DOHH2 (cell line): ENCODE measurements around the gene NOD1.

Experiments used
- H3F3A ChIP-seq: fragments of 200-600 bp; sonication (generic), shearing (Covaris generic); 2 replicates; pipeline ENCODE4 v1.6.0; 2016; ENCODE audit warnings: antibody characterized with exemption, mild to moderate bottlenecking; ENCODE audit not compliant: control insufficient read depth, insufficient read depth
- H3K27ac ChIP-seq: fragments of 200-600 bp; sonication (generic); 2 replicates; pipeline ENCODE4 v1.5.1; 2014; ENCODE audit warnings: low read depth, mild to moderate bottlenecking, low read length, moderate library complexity
- H3K27me3 ChIP-seq: fragments of 200-600 bp; sonication (generic); 2 replicates; pipeline ENCODE4 v1.6.1; 2014; ENCODE audit warnings: mild to moderate bottlenecking, low read length, mixed read lengths; ENCODE audit not compliant: control insufficient read depth
- H3K36me3 ChIP-seq: fragments of 200-600 bp; sonication (generic); 2 replicates; pipeline ENCODE4 v1.6.1; 2014; ENCODE audit warnings: mild to moderate bottlenecking, low read length, moderate library complexity, mixed read lengths; ENCODE audit not compliant: control insufficient read depth
- H3K4me1 ChIP-seq: fragments of 200-600 bp; sonication (generic); 2 replicates; pipeline ENCODE4 v1.6.1; 2014; ENCODE audit warnings: mild to moderate bottlenecking, low read length, mixed read lengths; ENCODE audit not compliant: control insufficient read depth
- H3K4me2 ChIP-seq: fragments of 200-600 bp; sonication (generic); 2 replicates; pipeline ENCODE4 v1.6.0; 2014; ENCODE audit warnings: mild to moderate bottlenecking, low read length, moderate library complexity
- H3K4me3 ChIP-seq: fragments of 200-600 bp; sonication (generic); 2 replicates; pipeline ENCODE4 v1.5.1; 2014; ENCODE audit warnings: mild to moderate bottlenecking, low read length, mixed read lengths
- H3K79me2 ChIP-seq: fragments of 200-600 bp; sonication (generic); 2 replicates; pipeline ENCODE4 v1.6.1; 2014; ENCODE audit warnings: mild to moderate bottlenecking, low read length, mixed read lengths; ENCODE audit not compliant: control insufficient read depth
- H3K9me2 ChIP-seq: fragments of 200-600 bp; sonication (generic); replicated peaks from 2 replicates; pipeline ENCODE4 v1.6.1; 2014; ENCODE audit warnings: mild to moderate bottlenecking, low read length, mixed read lengths; ENCODE audit not compliant: control insufficient read depth
- H3K9me3 ChIP-seq: fragments of 200-600 bp; sonication (generic); 2 replicates; pipeline ENCODE4 v1.6.1; 2014; ENCODE audit warnings: antibody characterized with exemption, low read length, mixed read lengths; ENCODE audit not compliant: control insufficient read depth, insufficient read depth
- H4K20me1 ChIP-seq: fragments of 200-600 bp; sonication (generic); 2 replicates; pipeline ENCODE4 v1.6.0; 2014; ENCODE audit warnings: low read depth, mild to moderate bottlenecking, antibody characterized with exemption, low read length, moderate library complexity; ENCODE audit not compliant: control insufficient read depth, insufficient read depth
- EZH2phosphoT487 ChIP-seq: fragments of 200-600 bp; sonication (generic); IDR thresholded peaks from 2 replicates; pipeline ENCODE4 v1.6.1; 2017; ENCODE audit warnings: borderline replicate concordance, mild to moderate bottlenecking, antibody characterized with exemption, low read length, moderate library complexity, mixed read lengths
- TF ChIP-seq, protein P1 (sequence below): fragments of 200-600 bp; sonication (generic); IDR thresholded peaks from one replicate; pipeline ENCODE4 v1.5.1; 2014; ENCODE audit warnings: antibody characterized with exemption, mild to moderate bottlenecking, low read depth, low read length; ENCODE audit not compliant: poor library complexity, severe bottlenecking

NOD1 gene

DNA sequence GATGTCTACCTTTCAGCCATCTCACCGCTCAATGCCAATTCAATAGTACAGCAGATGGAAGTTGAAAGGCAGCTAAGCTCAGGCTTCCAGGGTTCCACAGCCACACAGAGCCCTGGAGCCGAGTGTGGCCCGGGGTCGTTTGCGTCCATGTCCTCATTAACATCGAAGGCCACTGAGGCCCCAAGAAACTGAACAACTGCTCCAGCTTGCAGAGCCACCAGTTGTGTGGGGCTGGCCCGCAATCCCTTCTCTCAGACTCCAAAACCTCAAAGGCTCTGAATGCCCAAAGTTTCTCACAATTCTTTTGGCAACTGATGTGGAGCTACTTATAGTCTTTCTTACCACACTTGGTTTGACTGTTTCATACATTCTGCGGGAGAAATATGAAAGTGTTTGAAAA is 31.1 kb downstream of the NOD1 start:
- Histone ChIP-seq H3K79me2 (no peaks in the 10 kb centered on the region), H3K9me2 (no peaks in the 10 kb centered on the region), H3K36me3 (no peaks in the 10 kb centered on the region), H3F3A (0 out of 2 replicates have a peak, but pooled peaks cover 2% of the 10 kb centered on the region), H3K9me3 (no peaks in the 10 kb centered on the region), H3K4me2 (no peak overlapping the region), H3K27ac (no peak overlapping the region), H3K4me1 (peaks cover 27% of the 10 kb centered on the region), H3K27me3 (no peaks in the 10 kb centered on the region), H4K20me1 (no peaks in the 10 kb centered on the region), H3K4me3 (no peak overlapping the region)
- no peak for TF ChIP-seq EZH2phosphoT487
- TF ChIP-seq, protein P1, sequence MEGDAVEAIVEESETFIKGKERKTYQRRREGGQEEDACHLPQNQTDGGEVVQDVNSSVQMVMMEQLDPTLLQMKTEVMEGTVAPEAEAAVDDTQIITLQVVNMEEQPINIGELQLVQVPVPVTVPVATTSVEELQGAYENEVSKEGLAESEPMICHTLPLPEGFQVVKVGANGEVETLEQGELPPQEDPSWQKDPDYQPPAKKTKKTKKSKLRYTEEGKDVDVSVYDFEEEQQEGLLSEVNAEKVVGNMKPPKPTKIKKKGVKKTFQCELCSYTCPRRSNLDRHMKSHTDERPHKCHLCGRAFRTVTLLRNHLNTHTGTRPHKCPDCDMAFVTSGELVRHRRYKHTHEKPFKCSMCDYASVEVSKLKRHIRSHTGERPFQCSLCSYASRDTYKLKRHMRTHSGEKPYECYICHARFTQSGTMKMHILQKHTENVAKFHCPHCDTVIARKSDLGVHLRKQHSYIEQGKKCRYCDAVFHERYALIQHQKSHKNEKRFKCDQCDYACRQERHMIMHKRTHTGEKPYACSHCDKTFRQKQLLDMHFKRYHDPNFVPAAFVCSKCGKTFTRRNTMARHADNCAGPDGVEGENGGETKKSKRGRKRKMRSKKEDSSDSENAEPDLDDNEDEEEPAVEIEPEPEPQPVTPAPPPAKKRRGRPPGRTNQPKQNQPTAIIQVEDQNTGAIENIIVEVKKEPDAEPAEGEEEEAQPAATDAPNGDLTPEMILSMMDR = no peak

DNA sequence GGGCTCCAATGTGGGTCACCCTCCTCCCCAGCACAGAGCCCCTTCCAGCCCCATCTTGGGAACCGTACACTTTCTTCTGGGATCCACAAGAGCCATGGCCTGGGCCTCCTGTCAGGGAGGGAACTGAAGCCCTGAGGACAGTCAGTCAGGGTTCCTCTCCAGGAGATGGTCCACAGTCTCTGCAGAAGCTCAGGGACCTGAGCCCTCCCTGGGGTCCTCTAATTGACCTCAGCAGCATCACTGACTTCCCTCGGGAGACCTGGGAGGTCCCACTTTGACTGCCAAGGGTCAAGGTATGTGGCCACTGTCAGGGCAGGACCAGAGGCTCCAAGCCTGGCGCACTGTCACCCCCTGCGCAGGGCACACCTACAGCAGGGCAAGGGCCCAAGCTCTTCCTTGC is 32.3 kb downstream of the NOD1 start:
- Histone ChIP-seq H3K9me2 (no peaks in the 10 kb centered on the region), H3K9me3 (no peaks in the 10 kb centered on the region), H3K36me3 (no peaks in the 10 kb centered on the region), H3K4me1 (peaks cover 27% of the 10 kb centered on the region), H3K27ac (no peak overlapping the region), H3K27me3 (no peaks in the 10 kb centered on the region), H3K4me2 (peak overlapping the region; percentile 65), H4K20me1 (no peaks in the 10 kb centered on the region), H3F3A (0 out of 2 replicates have a peak, but pooled peaks cover 2% of the 10 kb centered on the region), H3K79me2 (no peaks in the 10 kb centered on the region), H3K4me3 (peak overlapping the region; percentile 21; the same call in 1 of the 2 replicates)
- TF ChIP-seq, protein P1 = no peak
- no peak for TF ChIP-seq EZH2phosphoT487

- Histone ChIP-seq H3K9me3 (no peaks in the 10 kb centered on the region), H3K4me1 (peaks cover 27% of the 10 kb centered on the region), H3K4me2 (peak overlapping the region; percentile 65), H4K20me1 (no peaks in the 10 kb centered on the region), H3K9me2 (no peaks in the 10 kb centered on the region), H3K27ac (peak overlapping the region; percentile 13; the same call in 1 of the 2 replicates), H3K4me3 (peak overlapping the region; percentile 50), H3F3A (0 out of 2 replicates have a peak, but pooled peaks cover 2% of the 10 kb centered on the region), H3K27me3 (no peaks in the 10 kb centered on the region), H3K36me3 (no peaks in the 10 kb centered on the region), H3K79me2 (no peaks in the 10 kb centered on the region)
- TF ChIP-seq, protein P1 = peak; percentile 88
- TF ChIP-seq EZH2phosphoT487 = no peak
Measured at GRCh38 chr7:30445770-30446169, 32.8 kb downstream of the NOD1 start.
